ENCODE data around the gene LIN37. TPM values are rescaled to one million over a fixed set of nuclear protein-coding genes. Genes with fewer than 3 reads are reported as not detected.

LIN37 gene
- total RNA-seq, 1 experiment from 2014 or later: 5.9 TPM

DNA sequence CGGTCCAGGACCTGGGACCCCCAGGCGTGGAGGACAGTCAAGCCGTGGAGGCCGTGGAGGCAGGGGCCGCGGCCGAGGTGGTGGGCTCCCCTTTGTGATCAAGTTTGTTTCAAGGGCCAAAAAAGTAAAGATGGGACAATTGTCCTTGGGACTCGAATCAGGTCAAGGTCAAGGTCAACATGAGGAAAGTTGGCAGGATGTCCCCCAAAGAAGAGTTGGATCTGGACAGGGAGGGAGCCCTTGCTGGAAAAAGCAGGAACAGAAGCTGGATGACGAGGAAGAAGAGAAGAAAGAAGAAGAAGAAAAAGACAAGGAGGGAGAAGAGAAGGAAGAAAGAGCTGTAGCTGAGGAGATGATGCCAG is 28.2 kb upstream of the LIN37 start:
- no peak overlapping the region for H3K4me2 ChIP-seq (ENCODE audit: insufficient read depth, insufficient read length, low read length)
- Mint-ChIP-seq H3K36me3 (ENCODE audit: insufficient read depth in 1 of 3, low read depth in 3 of 3) (peaks cover 28 to 49% (median 49%) of the 10 kb centered on the region in 3 experiments; a peak in 6 of 7 replicates), H3K4me1 (peaks cover 21% of the 10 kb centered on the region in 2 experiments), H3K27me3 (ENCODE audit: low read depth) (no peaks in the 10 kb centered on the region; the same call in 1 of the 2 replicates), H3K9me3 (no peaks in the 10 kb centered on the region; a peak in 1 of 5 replicates), H3K27ac (peak overlapping the region in 2 of 3 experiments; percentile 11 to 89; a peak in 1 of 7 replicates), H3K4me3 (no peak overlapping the region; a peak in 1 of 5 replicates)
- H3K9me3 ChIP-seq (ENCODE audit: control insufficient read depth, low read depth, low read length): no peaks in the 10 kb centered on the region
- no peak overlapping the region for H3K56ac ChIP-seq (ENCODE audit: insufficient read length, low read depth, low read length)
- peaks cover 18% of the 10 kb centered on the region for H3K23me2 ChIP-seq (ENCODE audit: insufficient read length, low read depth, low read length, poor library complexity, severe bottlenecking)
- no peak overlapping the region for H4K91ac ChIP-seq (ENCODE audit: insufficient read length, low read depth, low read length)
- no peak overlapping the region for H2BK120ac ChIP-seq (ENCODE audit: low read depth, low read length, poor library complexity, severe bottlenecking)
- peaks cover 11% of the 10 kb centered on the region; the same call in 1 of the 2 replicates for H3K79me2 ChIP-seq (ENCODE audit: insufficient read depth, low read length)
- no peak overlapping the region for H3K23ac ChIP-seq (ENCODE audit: insufficient read length, low read depth, low read length)
- H4K5ac ChIP-seq (ENCODE audit: insufficient read length, low read depth, low read length): no peak overlapping the region
- no peak overlapping the region for H2AK5ac ChIP-seq (ENCODE audit: insufficient read length, low read length)
- H3K27me3 ChIP-seq (ENCODE audit: insufficient read depth, low read length): no peaks in the 10 kb centered on the region
- H2AFZ ChIP-seq (ENCODE audit: low read length): no peak overlapping the region
- no peak overlapping the region for H3K9ac ChIP-seq (ENCODE audit: extremely low read depth, insufficient read length, low read length)
- no peak overlapping the region for H2BK15ac ChIP-seq (ENCODE audit: low read depth, low read length)
- no peak overlapping the region for H3T11ph ChIP-seq (ENCODE audit: low read length)
- no peak overlapping the region for H3K18ac ChIP-seq (ENCODE audit: insufficient read length, low read depth, low read length)
- H3K14ac ChIP-seq (ENCODE audit: insufficient read depth, low read length): no peak overlapping the region
- no peak overlapping the region for H3K27ac ChIP-seq (ENCODE audit: insufficient read length, low read depth, low read length)
- H2BK5ac ChIP-seq (ENCODE audit: insufficient read length, low read length): no peak overlapping the region
- H3K79me1 ChIP-seq (ENCODE audit: insufficient read depth, low read depth, low read length, poor library complexity, severe bottlenecking): no peaks in the 10 kb centered on the region
- no peak overlapping the region for H3K4ac ChIP-seq (ENCODE audit: low read depth, low read length)
- H2BK12ac ChIP-seq (ENCODE audit: insufficient read length, low read depth, low read length): no peak overlapping the region
- H4K20me1 ChIP-seq (ENCODE audit: control insufficient read depth, insufficient read depth, insufficient read length): peaks cover 6% of the 10 kb centered on the region
- TF ChIP-seq, protein P1, sequence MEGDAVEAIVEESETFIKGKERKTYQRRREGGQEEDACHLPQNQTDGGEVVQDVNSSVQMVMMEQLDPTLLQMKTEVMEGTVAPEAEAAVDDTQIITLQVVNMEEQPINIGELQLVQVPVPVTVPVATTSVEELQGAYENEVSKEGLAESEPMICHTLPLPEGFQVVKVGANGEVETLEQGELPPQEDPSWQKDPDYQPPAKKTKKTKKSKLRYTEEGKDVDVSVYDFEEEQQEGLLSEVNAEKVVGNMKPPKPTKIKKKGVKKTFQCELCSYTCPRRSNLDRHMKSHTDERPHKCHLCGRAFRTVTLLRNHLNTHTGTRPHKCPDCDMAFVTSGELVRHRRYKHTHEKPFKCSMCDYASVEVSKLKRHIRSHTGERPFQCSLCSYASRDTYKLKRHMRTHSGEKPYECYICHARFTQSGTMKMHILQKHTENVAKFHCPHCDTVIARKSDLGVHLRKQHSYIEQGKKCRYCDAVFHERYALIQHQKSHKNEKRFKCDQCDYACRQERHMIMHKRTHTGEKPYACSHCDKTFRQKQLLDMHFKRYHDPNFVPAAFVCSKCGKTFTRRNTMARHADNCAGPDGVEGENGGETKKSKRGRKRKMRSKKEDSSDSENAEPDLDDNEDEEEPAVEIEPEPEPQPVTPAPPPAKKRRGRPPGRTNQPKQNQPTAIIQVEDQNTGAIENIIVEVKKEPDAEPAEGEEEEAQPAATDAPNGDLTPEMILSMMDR (conservative IDR thresholded peaks at IDR 0.05): no peak
- H3K4me1 ChIP-seq (ENCODE audit: insufficient read depth, low read length): peaks cover 4% of the 10 kb centered on the region; the same call in 1 of the 2 replicates
- no peak for DNase-seq
- H2BK20ac ChIP-seq (ENCODE audit: low read depth, low read length, poor library complexity, severe bottlenecking): no peak overlapping the region
- no peak overlapping the region for H4K8ac ChIP-seq (replicated peaks; ENCODE audit: insufficient read length, low read depth, low read length)
- no CpG with 5 or more reads among the region's 9 CpGs for WGBS (ENCODE audit: extremely low coverage, insufficient read length, low lambda C conversion rate)

All from H9 (cell line).